ENCODE data around the gene SARDH.

- no peak for TF ChIP-seq POLR2A (IDR thresholded peaks at IDR 0.05)
- TF ChIP-seq, protein P1, sequence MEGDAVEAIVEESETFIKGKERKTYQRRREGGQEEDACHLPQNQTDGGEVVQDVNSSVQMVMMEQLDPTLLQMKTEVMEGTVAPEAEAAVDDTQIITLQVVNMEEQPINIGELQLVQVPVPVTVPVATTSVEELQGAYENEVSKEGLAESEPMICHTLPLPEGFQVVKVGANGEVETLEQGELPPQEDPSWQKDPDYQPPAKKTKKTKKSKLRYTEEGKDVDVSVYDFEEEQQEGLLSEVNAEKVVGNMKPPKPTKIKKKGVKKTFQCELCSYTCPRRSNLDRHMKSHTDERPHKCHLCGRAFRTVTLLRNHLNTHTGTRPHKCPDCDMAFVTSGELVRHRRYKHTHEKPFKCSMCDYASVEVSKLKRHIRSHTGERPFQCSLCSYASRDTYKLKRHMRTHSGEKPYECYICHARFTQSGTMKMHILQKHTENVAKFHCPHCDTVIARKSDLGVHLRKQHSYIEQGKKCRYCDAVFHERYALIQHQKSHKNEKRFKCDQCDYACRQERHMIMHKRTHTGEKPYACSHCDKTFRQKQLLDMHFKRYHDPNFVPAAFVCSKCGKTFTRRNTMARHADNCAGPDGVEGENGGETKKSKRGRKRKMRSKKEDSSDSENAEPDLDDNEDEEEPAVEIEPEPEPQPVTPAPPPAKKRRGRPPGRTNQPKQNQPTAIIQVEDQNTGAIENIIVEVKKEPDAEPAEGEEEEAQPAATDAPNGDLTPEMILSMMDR (IDR thresholded peaks at IDR 0.05): no peak
These were observed 64.1 kb downstream of the SARDH start for GRCh38 chr9:133674091-133674490.
